K562 (cell line): ENCODE data around the gene SUSD3. TPM values are rescaled to one million over a fixed set of nuclear protein-coding genes. Genes with fewer than 3 reads are reported as not detected.

Source experiments
- HDGF ChIP-seq: fragments of 450-650 bp; IDR thresholded peaks from 2 replicates; pipeline ENCODE4 v1.6.1; 2016
- MYBL2 ChIP-seq, 2 experiments: fragments of 450-650 bp in 1 of 2; sonication (generic) in 1 of 2; formaldehyde crosslinking in 1 of 2; IDR thresholded peaks; 2 replicates each; pipeline versions ENCODE4 v1.6.1 to v1.8.1; 2017 to 2022; ENCODE audit warnings: borderline replicate concordance in 1 of 2, inconsistent platforms in 1 of 2, low read depth in 1 of 2, mild to moderate bottlenecking in 1 of 2, missing genetic modification reagents in 1 of 2, moderate library complexity in 1 of 2
- RBM22 ChIP-seq: fragments of 200-400 bp; formaldehyde crosslinking; IDR thresholded peaks from 2 replicates; pipeline ENCODE4 v1.6.1; 2018; ENCODE audit warnings: low read length, low read depth; ENCODE audit not compliant: poor library complexity, severe bottlenecking
- SNRNP70 ChIP-seq: fragments of 200-400 bp; formaldehyde crosslinking; optimal IDR thresholded peaks from 2 replicates; pipeline ENCODE3; 2017; ENCODE audit warnings: low read depth, low read length
- YBX1 ChIP-seq: fragments of 450-650 bp; IDR thresholded peaks from 2 replicates; pipeline ENCODE4 v1.7.1; 2016; ENCODE audit warnings: mild to moderate bottlenecking
- ZFPM2 ChIP-seq: fragments of 250-450 bp; sonication (Bioruptor Pico); IDR thresholded peaks from 2 replicates; pipeline ENCODE4 v1.5.1; 2022; ENCODE audit warnings: mild to moderate bottlenecking
- ZNF551 ChIP-seq: fragments of 250-450 bp; sonication (Bioruptor Pico); IDR thresholded peaks from 2 replicates; pipeline ENCODE4 v1.5.0; 2021; ENCODE audit warnings: mild to moderate bottlenecking, moderate library complexity
- polyA plus RNA-seq, 8 experiments: library from polyadenylated mRNA; depleted of rRNA in 4 of 8; stranded (reverse) in 5 of 8; unstranded in 3 of 8; fragments of >200 nt; fragmentation: Nextera tagmentation in 2 of 8; fragmentation: Illumina TruSeq in 1 of 8; extraction: Ambion mirVana in 2 of 8; extraction: Trizol in 1 of 8; gene quantifications; 2 replicates each; pipeline versions ENCODE4 v1.2.1 to v1.2.3, GENCODE V29; 2011 to 2014; ENCODE audit warnings: inconsistent platforms in 1 of 8, missing spikeins in 1 of 8
- total RNA-seq, 7 experiments: library from RNA; depleted of rRNA in 6 of 7; stranded (reverse); fragments of >200 nt in 6 of 7; fragmentation: Illumina TruSeq in 2 of 7; extraction: Trizol in 2 of 7; gene quantifications; 2 replicates each; pipeline versions ENCODE4 v1.2.1 to v1.2.3, GENCODE V29; 2011 to 2021; ENCODE audit warnings: low replicate concordance in 1 of 7
- TF ChIP-seq, protein P1 (sequence below): fragments of 250-450 bp; sonication (Bioruptor Pico); IDR thresholded peaks from 2 replicates; pipeline ENCODE4 v1.4.0; 2020
- TF ChIP-seq, protein P2 (sequence below): fragments of 450-650 bp; IDR thresholded peaks from 2 replicates; pipeline ENCODE4 v1.7.0; 2016; ENCODE audit warnings: borderline replicate concordance
- TF ChIP-seq, protein P3 (sequence below): fragments of 200-800 bp; sonication (Bioruptor generic); IDR thresholded peaks from 2 replicates; pipeline ENCODE4 v1.6.1; 2017; ENCODE audit warnings: missing genetic modification characterization, missing compliant biosample characterization
- TF ChIP-seq, protein P4 (sequence below): sonication (generic); formaldehyde crosslinking; IDR thresholded peaks from 2 replicates; pipeline ENCODE4 v1.5.0; 2020; ENCODE audit warnings: missing genetic modification reagents
- TF ChIP-seq, protein P5 (sequence below): sonication (generic); formaldehyde crosslinking; IDR thresholded peaks from 2 replicates; pipeline ENCODE4 v1.8.0; 2023; ENCODE audit warnings: mild to moderate bottlenecking, missing genetic modification reagents
- TF ChIP-seq, protein P6 (sequence below): fragments of 250-450 bp; sonication (Bioruptor Pico); IDR thresholded peaks from 2 replicates; pipeline ENCODE4 v1.5.1; 2021; ENCODE audit warnings: mild to moderate bottlenecking
- TF ChIP-seq, protein P7 (sequence below): sonication (generic); formaldehyde crosslinking; IDR thresholded peaks from 2 replicates; pipeline ENCODE4 v1.8.0; 2022; ENCODE audit warnings: mild to moderate bottlenecking, missing genetic modification reagents

SUSD3 gene
- total and polyA plus RNA-seq, 9 of the 15 experiments (the other 6 are each of a cell fraction or from before 2014, with no cell fraction given), result 1.3 to 21.7 (median 11.4) TPM

DNA sequence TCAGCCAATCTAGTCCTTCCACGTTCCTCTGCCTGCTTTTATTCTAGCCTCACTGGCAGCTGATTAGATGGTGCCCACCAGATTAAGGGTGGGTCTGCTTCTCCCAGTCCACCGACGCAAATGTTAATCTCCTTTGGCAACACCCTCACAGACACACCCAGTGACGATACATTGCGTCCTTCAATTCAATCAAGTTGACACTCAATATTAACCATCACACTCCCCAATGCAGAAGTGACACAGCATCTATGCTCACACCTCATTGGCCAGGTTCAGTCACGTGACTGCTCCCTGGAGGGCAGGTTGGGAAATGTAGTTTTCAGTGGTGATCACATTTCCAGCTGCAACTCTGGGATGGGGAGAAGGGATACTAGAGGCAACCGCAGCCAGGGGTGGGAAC is 13.0 kb downstream of the SUSD3 start (continued):
- TF ChIP-seq ZFPM2 (CRISPR knock-in tag) (no peak), ZNF551 (CRISPR knock-in tag) (no peak), YBX1 (no peak), RBM22 (no peak), SNRNP70 (no peak), HDGF (no peak), MYBL2 (IDR thresholded peaks at IDR 0.05; ENCODE audit: low read depth) (no peak), MYBL2 (CRISPR knock-in tag; IDR thresholded peaks at IDR 0.05; ENCODE audit: borderline replicate concordance) (no peak)
- TF ChIP-seq, protein P1, sequence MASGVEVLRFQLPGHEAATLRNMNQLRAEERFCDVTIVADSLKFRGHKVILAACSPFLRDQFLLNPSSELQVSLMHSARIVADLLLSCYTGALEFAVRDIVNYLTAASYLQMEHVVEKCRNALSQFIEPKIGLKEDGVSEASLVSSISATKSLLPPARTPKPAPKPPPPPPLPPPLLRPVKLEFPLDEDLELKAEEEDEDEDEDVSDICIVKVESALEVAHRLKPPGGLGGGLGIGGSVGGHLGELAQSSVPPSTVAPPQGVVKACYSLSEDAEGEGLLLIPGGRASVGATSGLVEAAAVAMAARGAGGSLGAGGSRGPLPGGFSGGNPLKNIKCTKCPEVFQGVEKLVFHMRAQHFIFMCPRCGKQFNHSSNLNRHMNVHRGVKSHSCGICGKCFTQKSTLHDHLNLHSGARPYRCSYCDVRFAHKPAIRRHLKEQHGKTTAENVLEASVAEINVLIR (CRISPR knock-in tag), result no peak
- TF ChIP-seq, protein P2, sequence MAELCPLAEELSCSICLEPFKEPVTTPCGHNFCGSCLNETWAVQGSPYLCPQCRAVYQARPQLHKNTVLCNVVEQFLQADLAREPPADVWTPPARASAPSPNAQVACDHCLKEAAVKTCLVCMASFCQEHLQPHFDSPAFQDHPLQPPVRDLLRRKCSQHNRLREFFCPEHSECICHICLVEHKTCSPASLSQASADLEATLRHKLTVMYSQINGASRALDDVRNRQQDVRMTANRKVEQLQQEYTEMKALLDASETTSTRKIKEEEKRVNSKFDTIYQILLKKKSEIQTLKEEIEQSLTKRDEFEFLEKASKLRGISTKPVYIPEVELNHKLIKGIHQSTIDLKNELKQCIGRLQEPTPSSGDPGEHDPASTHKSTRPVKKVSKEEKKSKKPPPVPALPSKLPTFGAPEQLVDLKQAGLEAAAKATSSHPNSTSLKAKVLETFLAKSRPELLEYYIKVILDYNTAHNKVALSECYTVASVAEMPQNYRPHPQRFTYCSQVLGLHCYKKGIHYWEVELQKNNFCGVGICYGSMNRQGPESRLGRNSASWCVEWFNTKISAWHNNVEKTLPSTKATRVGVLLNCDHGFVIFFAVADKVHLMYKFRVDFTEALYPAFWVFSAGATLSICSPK, result no peak
- TF ChIP-seq, protein P3, sequence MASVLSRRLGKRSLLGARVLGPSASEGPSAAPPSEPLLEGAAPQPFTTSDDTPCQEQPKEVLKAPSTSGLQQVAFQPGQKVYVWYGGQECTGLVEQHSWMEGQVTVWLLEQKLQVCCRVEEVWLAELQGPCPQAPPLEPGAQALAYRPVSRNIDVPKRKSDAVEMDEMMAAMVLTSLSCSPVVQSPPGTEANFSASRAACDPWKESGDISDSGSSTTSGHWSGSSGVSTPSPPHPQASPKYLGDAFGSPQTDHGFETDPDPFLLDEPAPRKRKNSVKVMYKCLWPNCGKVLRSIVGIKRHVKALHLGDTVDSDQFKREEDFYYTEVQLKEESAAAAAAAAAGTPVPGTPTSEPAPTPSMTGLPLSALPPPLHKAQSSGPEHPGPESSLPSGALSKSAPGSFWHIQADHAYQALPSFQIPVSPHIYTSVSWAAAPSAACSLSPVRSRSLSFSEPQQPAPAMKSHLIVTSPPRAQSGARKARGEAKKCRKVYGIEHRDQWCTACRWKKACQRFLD (CRISPR knock-in tag), result no peak
- TF ChIP-seq, protein P4, sequence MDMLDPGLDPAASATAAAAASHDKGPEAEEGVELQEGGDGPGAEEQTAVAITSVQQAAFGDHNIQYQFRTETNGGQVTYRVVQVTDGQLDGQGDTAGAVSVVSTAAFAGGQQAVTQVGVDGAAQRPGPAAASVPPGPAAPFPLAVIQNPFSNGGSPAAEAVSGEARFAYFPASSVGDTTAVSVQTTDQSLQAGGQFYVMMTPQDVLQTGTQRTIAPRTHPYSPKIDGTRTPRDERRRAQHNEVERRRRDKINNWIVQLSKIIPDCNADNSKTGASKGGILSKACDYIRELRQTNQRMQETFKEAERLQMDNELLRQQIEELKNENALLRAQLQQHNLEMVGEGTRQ (CRISPR knock-in tag), result peak; percentile 97
- TF ChIP-seq, protein P5, sequence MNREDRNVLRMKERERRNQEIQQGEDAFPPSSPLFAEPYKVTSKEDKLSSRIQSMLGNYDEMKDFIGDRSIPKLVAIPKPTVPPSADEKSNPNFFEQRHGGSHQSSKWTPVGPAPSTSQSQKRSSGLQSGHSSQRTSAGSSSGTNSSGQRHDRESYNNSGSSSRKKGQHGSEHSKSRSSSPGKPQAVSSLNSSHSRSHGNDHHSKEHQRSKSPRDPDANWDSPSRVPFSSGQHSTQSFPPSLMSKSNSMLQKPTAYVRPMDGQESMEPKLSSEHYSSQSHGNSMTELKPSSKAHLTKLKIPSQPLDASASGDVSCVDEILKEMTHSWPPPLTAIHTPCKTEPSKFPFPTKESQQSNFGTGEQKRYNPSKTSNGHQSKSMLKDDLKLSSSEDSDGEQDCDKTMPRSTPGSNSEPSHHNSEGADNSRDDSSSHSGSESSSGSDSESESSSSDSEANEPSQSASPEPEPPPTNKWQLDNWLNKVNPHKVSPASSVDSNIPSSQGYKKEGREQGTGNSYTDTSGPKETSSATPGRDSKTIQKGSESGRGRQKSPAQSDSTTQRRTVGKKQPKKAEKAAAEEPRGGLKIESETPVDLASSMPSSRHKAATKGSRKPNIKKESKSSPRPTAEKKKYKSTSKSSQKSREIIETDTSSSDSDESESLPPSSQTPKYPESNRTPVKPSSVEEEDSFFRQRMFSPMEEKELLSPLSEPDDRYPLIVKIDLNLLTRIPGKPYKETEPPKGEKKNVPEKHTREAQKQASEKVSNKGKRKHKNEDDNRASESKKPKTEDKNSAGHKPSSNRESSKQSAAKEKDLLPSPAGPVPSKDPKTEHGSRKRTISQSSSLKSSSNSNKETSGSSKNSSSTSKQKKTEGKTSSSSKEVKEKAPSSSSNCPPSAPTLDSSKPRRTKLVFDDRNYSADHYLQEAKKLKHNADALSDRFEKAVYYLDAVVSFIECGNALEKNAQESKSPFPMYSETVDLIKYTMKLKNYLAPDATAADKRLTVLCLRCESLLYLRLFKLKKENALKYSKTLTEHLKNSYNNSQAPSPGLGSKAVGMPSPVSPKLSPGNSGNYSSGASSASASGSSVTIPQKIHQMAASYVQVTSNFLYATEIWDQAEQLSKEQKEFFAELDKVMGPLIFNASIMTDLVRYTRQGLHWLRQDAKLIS (CRISPR knock-in tag), result no peak
- TF ChIP-seq, protein P6, sequence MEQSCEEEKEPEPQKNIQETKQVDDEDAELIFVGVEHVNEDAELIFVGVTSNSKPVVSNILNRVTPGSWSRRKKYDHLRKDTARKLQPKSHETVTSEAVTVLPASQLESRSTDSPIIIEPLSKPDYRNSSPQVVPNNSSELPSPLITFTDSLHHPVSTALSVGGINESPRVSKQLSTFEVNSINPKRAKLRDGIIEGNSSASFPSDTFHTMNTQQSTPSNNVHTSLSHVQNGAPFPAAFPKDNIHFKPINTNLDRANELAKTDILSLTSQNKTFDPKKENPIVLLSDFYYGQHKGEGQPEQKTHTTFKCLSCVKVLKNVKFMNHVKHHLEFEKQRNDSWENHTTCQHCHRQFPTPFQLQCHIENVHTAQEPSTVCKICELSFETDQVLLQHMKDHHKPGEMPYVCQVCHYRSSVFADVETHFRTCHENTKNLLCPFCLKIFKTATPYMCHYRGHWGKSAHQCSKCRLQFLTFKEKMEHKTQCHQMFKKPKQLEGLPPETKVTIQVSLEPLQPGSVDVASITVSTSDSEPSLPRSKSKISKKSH (CRISPR knock-in tag), result no peak
- TF ChIP-seq, protein P7, sequence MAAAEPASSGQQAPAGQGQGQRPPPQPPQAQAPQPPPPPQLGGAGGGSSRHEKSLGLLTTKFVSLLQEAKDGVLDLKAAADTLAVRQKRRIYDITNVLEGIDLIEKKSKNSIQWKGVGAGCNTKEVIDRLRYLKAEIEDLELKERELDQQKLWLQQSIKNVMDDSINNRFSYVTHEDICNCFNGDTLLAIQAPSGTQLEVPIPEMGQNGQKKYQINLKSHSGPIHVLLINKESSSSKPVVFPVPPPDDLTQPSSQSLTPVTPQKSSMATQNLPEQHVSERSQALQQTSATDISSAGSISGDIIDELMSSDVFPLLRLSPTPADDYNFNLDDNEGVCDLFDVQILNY, result no peak
